Stromal cell of bone marrow (primary cell): ENCODE measurements around the gene PPIL6.

Experiments used
- DNase-seq: peaks from one replicate; pipeline ENCODE4 v3.0.0-alpha.2; 2012; ENCODE audit warnings: low read depth

The PPIL6 gene

DNA sequence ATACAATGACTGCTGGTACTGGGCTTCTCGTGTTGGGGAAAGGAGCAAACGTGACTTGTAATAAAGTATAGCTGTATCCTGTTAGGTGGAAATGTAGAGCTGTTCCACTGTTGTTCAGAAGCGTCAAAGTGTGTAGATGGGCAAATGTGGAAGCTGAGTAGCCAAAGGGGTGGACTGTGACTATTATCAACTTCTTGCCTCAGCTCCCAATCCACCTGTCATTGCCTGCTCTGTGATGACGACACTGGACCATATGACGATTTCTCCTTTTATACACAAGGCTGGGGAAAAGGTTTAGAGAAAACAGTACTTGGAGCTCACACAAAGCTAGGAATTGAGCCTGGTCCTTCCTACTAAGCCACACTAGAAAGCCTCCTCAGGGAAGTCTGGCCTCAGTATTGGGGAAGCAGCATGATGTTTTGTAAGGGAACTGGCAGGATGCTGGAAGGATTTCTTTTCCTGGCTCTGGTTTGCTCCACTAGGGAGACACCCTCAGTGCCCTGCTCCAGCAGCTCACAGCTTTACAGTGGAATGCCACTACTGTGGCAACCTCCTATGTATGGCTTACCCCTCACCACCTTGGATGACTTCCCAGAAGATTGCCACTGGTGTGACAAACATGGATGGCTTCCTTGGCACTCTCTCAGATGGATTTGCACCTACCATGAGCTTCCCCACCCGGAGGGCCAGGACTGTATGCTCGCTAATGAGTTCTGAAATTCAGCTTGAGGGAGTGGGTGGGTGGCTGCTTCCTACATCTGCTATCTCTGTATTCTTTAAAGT lies 78.1 kb downstream of the PPIL6 start:
- DNase-seq = no peak

DNA sequence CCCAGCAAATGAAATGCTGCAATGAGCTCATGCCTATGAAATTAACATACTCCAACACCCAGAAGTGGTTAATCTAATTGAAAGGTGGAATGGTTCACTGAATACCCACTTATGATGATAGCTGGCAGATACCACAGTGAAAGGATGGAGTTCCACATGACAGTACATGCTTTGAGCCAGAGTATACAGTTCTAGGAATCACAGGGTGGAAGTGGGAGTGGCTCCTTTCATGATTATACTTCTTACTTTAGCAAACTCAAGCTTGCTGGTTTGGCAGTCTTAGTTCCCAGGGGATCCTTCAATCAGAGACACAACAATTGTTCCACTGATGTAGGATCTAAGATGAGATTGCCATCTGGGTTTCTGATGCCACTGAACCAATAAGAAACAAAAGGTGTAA lies 79.6 kb downstream of the PPIL6 start:
- DNase-seq = no peak

DNA sequence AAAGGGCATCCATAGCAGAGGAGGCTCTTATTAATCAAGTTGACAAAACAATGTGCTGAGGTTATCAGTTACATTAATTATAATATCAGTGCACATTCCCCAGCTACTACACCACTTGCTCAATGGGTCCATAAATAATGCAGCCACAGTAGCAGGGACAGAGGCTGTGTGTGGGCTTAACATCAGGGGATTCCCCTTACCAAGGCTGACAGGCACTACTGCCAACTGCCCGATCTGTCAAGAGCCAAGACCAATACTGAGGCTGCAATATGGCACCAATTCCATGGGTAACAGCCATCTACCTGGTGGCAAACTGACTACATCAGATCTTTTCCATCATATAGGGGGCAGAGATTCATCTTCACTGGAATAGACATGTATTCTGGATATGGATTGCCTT lies 80.1 kb downstream of the PPIL6 start:
- DNase-seq = no peak

DNA sequence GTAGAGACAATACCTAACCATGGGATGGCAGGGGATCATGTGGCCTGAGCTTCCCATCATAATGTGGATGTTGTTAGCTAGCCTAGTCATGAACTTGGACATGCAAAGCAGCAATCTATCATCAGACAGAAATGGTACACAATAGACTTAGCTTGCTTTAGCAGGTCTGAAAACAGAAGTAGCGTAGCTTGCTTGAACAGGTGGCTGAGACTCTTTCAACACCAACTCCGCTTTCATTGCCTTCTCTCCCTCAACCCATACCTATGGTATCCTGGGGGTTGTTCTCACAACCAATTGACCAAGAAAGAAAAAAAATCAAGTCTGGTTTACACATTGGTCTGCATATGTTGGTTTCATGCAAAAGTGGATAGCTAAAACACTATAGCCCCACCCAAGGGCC lies 81.2 kb downstream of the PPIL6 start:
- no peak for DNase-seq

DNA sequence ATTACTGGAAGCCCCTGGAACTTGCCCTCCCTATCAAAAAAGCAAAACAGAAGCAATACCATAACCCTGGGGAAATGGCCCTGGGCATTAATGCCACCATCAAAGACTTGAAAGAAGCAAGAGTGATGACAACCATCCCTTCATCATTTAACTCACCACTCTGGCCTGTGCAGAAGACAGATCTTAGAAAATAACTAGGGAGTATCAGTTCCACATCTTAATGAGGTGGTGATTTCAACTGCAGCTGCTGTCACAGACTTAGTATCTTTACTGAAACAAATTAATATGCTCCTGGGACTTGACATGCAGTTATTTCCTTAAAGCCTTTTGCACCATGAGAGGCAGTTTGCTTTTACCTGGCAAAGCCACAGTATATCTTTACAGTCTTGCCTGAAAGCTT lies 82.2 kb downstream of the PPIL6 start:
- DNase-seq = no peak

DNA sequence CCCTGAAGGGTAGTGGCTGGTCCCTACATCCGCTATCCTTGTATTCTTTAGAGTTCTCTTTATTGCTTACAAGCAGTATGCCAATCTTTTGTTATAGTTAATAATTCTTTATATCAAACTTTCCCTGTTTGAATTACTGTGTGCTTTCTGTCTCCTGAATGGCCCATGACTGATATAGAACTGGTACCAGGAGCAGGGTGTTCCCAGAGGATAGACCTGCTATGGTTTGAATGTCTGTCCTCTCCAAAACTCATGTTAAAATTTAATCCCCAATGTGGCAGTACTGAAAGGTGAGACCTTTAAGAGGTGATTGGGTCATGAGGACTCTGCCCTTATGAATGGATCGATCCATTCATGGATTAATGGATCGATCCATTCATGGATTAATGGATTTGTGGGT lies 84.2 kb downstream of the PPIL6 start:
- DNase-seq = no peak

DNA sequence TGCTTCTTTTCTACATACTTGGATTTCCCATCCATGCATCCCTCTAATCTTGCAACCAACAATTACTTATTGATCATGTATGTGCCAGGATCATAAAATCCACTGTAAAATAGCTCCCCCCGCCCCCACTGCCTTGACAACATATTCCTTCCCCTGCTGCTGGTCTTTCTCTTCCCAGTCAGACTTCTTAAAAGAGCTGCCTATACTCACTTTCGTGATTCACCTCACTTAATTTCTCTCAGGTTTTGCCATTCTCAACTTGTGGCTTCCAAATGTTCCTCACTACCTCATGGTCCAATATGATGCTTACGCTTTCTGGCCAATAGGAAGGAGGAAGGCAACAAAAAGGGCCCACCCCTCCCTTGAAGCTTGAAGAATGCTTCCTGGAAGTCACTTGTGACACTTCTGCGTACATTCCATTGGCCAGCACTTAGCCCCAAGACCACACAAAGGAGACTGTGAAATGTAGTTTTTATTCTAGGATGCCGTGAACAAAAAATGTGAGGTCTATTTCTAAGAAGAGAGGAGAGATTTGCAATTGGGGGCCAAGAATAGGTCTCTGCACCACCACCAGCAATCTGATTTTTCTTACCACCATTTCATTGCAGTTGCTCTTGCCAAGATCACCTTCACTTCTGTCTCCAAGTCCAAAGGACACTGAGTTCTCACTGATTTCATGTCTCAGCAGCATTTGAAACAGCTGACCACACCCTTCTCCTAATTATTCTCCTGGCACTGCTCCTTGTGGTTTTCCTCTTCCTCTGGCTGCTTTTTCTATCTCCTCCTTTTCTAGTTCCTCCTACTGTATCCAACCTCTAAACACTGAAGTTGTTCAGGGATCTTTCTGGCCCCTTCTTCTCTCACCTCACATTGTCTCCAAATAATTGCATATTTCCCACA lies 88.9 kb downstream of the PPIL6 start:
- DNase-seq = peak; percentile 29

DNA sequence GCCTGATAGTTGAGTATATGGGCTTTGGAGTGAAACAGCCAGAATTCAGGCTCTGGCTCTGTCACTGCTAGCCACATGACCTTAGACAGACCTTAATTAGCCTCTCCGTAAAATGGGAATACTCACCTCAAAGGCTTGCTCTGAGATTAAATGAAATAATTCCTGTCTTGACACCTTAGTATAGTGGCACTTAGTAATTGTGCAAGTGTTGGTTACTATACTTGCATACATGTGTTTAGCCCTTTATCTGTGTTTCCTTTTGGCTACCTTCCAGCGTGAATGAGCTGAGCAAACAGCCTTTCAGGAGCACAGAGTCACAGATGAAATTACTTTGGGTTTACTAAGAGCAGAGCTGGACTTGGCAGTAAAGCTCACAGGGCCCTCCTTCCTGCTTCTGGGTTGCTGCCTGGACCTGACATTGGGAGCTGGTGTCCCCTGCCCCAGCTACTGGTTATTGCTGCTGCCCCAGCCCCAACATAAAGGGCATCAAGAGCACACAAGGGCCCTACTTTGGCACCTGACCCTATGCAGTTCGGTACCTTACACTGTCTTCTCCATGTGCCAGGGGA lies 90.9 kb downstream of the PPIL6 start:
- DNase-seq = peak; percentile 45

DNA sequence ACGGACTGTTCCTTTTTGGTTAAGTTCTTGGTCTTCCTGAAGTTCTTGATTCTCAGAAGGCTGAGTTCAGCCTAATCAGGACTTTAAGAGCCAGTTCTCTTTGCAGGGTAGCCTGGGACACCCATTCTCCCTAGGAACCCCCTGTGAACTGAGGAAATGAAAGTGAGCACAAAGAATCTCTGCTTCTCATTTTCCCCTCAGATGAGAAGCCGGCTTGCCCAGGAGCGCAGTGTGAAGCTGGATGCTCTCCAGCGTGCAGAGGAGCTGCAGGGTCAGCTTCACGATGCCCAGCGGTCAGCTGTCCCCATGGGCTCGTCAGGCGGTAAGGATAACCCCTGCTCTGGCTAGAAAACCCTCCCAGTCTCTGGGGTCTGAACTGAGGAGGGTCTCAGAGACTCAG lies 92.2 kb downstream of the PPIL6 start:
- DNase-seq = no peak

DNA sequence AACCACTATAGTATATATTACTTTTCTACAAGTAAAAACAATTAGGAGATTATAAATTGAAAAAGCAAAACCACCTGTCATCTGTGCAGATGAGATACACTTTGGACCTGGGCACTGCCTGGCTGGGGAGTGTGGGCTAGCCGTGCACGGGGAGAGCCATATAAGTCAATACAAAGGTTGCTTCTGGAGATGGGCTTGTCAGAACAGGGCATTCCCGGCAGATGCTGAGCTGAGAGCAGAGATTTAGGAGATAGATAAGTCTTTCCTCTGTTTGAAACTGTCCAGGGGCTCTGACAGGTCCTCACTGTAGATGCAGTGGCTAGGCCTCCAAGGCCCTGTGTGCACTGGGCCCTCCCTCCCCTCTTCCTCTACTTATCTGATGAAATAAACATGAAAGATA lies 92.6 kb downstream of the PPIL6 start:
- DNase-seq = no peak

DNA sequence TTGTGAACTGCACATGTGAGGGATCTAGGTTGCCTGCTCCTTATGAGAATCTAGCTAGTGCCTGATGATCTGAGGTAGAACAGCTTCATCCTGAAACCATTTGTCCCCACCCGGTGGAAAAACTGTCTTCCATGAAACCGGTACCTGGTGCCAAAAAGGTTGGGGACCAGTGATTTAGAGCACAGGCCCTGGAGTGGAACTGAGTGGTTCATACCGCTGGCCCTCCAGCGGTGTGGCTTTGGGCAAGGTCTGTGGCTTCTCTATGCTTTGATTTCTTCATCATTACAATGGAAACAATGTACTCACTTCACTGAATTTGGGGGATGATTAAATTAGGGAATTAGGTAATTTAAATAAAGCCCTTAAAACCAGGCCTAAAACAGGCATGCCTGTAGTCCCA lies 94.4 kb downstream of the PPIL6 start:
- DNase-seq = no peak

DNA sequence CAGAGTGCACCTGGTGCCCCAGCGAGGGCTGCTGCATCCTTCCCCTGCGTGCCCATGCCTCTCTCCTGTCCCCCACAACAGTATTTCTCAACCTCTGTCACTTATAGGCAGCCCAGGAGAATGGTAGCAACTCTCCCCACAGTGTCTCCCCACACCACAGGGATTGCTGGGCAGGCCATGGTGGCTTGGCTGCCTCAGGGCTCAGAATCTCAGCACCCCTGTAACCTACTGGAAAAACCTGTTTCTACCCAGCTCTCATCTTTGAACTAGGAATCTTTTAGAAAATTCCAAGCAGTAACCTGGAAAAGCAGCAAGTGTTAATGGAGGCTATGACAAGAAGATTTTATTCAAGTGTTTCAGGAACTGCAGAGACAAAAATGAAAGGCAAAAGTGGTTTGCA lies 96.2 kb downstream of the PPIL6 start:
- DNase-seq = no peak

DNA sequence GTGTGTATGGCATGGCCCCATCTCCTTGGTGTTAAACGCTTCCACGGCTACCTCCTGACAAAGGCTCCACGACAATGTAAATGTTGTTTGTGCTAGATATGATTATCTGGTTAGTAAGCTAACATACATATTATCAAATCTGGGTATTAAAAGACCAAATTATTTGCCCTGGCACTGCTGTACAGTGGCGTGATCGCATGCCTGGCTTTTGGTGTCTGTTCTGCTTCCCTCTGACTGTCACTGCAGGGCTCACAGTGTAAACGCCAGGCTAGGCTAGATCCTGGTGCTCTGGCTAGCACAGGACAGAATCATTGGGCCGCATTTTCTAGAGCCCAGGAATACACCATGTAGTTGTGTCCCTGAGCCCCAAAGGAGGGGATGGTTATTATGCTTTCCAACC lies 96.9 kb downstream of the PPIL6 start:
- no peak for DNase-seq

DNA sequence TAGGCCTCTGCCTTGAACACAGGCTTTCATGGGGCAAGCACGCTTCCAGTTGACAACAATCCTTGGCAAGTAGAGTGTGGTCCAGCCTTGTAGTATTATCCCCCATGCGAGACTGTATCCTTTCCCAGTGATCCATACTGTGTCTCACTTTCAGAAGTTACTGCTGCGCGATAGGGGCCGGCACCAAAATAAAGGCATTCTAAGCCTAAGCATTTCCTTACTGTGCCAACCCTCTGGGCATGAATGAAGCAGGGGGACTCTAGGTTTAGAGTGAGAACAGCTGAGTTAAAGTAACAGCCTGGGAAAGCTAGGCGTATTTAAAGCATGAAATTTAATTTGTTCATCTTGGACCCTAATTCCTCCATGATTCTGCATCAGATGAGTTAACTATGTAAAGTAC lies 97.5 kb downstream of the PPIL6 start:
- no peak for DNase-seq

DNA sequence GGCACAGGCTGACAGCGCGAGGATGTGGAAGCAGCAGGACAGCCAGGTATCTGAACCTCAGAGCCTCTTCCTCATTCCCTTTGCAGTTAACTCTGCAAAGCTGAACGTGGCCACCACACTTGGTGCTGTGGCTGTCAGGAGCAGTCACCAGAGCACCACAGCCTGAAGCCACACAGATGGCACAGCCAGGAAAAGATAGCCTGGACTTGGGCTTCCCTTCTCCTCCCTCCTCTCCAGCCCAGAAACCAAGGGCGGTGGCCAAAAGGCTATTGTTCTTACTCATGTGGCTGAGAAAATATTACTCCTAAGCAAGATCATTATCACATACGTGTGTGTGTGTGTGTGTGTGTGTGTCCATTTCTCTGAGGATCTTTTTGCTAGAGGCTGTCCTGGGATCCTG lies 97.9 kb downstream of the PPIL6 start:
- DNase-seq = no peak

DNA sequence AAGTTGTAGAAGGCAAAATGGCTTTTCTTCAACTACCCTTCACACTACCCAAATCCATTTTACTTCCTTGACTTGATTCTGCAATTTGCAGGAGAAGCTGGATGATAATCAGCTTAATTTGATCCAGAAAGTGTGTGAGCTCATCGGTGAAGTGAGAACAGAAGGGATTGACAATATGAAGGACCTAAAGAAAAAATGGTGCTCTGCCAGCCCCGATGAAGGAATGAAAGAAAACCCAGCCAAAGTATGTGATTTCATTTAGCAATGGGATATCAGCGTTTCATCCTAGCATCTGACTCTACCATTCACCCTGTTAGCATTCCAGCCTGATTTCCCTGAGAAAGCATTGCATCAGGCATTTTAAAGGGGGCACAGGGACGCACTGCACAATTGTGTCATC lies 99.6 kb downstream of the PPIL6 start:
- DNase-seq = no peak
